Measurements from ENCODE around the gene USP30.

DNA sequence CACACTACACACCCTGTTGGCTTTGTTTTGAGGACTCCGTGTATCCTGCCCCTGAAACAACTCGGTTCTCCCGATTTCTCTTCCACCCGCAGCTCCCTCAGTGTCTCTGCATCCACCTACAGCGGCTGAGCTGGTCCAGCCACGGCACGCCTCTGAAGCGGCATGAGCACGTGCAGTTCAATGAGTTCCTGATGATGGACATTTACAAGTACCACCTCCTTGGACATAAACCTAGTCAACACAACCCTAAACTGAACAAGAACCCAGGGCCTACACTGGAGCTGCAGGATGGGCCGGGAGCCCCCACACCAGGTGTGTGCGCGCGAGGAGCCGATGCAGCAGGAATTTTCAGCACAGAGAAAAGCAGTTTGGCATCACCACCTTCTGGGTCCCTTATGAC lies 30.4 kb downstream of the USP30 start:
- TF ChIP-seq, protein P1, sequence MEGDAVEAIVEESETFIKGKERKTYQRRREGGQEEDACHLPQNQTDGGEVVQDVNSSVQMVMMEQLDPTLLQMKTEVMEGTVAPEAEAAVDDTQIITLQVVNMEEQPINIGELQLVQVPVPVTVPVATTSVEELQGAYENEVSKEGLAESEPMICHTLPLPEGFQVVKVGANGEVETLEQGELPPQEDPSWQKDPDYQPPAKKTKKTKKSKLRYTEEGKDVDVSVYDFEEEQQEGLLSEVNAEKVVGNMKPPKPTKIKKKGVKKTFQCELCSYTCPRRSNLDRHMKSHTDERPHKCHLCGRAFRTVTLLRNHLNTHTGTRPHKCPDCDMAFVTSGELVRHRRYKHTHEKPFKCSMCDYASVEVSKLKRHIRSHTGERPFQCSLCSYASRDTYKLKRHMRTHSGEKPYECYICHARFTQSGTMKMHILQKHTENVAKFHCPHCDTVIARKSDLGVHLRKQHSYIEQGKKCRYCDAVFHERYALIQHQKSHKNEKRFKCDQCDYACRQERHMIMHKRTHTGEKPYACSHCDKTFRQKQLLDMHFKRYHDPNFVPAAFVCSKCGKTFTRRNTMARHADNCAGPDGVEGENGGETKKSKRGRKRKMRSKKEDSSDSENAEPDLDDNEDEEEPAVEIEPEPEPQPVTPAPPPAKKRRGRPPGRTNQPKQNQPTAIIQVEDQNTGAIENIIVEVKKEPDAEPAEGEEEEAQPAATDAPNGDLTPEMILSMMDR (IDR thresholded peaks at IDR 0.05), result no peak
- TF ChIP-seq POLR2A (IDR thresholded peaks at IDR 0.05), result no peak
